Measurements from ENCODE around the gene ANKRD33B. TPM values are rescaled to one million over a fixed set of nuclear protein-coding genes. Genes with fewer than 3 reads are reported as not detected.

Gene ANKRD33B
- total RNA-seq, 4 donors from 2014 or later = 21.3 to 34.9 (median 30.5) TPM

DNA sequence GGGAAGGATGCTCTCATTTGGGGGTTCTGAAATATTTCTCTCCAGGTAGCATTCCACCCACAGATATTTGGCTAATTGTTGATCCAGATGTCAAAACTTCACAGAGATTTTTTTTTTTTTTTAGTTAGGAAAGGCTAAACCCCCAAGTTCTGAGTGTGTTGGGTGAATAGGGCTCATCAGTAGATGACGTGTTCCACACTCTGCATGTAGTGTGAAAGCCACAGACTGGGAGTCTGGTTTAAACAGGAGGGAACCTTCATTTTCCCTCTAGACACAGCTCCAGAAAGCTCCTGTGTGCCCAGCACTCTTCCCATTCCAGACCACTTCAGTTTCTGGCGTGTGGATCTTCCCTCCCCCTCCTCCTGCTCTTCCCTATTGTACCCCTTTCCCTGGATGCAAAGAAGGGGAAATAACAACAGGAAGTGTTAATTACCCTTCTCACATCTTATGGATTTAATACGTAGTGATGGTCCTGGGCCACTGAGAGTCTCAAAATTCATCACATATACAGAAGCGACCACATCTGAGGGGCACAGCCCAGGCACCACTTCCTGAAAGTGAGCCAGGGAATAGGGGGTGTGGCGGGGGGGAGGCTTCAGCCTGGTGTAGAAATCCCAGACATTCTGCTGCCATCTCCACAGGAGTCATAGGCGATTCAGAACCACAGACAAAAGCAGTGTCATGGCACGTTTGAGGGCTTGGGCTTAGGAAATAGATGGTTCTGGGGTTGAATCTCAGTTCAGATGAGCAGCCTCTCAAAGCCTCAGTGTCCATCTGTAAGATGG lies 132.1 kb downstream of the ANKRD33B start:
- no peak for DNase-seq (ENCODE audit: low spot score in 2 of 2)
- WGBS, 2 donors = 77 to 81% methylated on average over 7 of the region's 7 CpGs
- TF ChIP-seq POLR2A (IDR thresholded peaks at IDR 0.05) (no peak), EP300 (IDR thresholded peaks at IDR 0.05) (no peak)
- TF ChIP-seq, protein P1, sequence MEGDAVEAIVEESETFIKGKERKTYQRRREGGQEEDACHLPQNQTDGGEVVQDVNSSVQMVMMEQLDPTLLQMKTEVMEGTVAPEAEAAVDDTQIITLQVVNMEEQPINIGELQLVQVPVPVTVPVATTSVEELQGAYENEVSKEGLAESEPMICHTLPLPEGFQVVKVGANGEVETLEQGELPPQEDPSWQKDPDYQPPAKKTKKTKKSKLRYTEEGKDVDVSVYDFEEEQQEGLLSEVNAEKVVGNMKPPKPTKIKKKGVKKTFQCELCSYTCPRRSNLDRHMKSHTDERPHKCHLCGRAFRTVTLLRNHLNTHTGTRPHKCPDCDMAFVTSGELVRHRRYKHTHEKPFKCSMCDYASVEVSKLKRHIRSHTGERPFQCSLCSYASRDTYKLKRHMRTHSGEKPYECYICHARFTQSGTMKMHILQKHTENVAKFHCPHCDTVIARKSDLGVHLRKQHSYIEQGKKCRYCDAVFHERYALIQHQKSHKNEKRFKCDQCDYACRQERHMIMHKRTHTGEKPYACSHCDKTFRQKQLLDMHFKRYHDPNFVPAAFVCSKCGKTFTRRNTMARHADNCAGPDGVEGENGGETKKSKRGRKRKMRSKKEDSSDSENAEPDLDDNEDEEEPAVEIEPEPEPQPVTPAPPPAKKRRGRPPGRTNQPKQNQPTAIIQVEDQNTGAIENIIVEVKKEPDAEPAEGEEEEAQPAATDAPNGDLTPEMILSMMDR (IDR thresholded peaks at IDR 0.05) = no peak
- no peaks in the 10 kb centered on the region for H3K9me3 ChIP-seq
- H3K27me3 ChIP-seq = no peaks in the 10 kb centered on the region
- peaks cover 0 to 25% (median 3%) of the 10 kb centered on the region in 4 donors for H3K4me1 ChIP-seq
- no peaks in the 10 kb centered on the region for H3K36me3 ChIP-seq
- no peak overlapping the region for H3K4me3 ChIP-seq
- H3K27ac ChIP-seq = peak overlapping the region in 2 of 4 donors; percentile 1 to 13

DNA sequence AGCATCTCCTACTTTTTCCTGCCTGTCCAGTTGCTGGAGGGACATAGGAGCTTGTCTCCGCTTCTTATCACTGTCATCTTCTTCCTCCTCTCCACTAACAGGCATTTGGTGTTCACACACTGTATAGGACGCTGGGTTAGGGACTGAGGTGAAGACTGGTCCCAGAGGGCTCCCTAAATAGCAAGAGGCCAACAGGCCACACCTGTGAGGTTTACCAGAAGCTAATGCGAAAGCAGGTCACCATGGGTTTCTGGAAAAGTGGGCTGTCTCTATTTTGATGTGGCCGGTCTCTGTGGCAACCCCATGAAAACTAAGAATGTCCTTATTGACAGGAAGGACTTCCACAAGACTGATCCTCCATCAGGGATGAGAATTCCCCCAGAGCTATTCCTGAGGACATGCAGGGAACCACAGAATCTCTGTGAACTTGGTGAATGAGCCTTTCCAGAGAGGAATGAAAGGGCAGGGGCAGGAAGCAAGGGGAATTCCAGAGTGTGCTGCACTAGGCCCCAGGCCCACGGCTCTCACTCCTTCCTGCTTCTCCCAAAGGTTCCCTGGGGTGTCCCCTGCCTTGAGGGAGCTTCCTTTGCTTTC lies 135.5 kb downstream of the ANKRD33B start:
- Histone ChIP-seq H3K4me1 (peaks cover 0 to 59% (median 11%) of the 10 kb centered on the region in 4 donors), H3K4me3 (no peak overlapping the region), H3K36me3 (no peaks in the 10 kb centered on the region), H3K9me3 (no peaks in the 10 kb centered on the region), H3K27ac (no peak overlapping the region), H3K27me3 (no peaks in the 10 kb centered on the region)
- 82 to 89% methylated on average over 5 of the region's 5 CpGs for WGBS, 2 donors
- TF ChIP-seq EP300 (IDR thresholded peaks at IDR 0.05) = no peak
- TF ChIP-seq, protein P1 (IDR thresholded peaks at IDR 0.05) = no peak
- no peak for TF ChIP-seq POLR2A (IDR thresholded peaks at IDR 0.05)
- no peak for DNase-seq (ENCODE audit: low spot score in 2 of 2)

DNA sequence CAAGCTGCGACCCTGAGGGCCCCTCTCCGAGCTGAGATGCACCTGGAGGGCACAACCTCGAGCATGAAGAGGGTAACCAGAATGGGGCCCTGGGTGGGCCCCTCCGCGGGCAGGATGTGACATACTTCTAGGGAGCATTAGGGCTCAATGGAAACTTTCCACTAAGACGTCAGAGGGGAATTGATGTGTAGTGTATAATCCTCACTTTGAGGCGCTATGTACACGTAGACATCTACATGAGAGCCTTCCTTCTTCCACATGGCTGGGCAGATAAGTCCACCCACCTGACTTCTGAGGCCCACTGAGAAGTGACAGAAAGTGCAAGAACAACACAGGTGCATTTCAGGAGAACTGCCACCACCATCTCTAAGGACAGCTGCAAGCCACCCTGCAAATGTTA lies 136.1 kb downstream of the ANKRD33B start:
- peaks cover 0 to 60% (median 10%) of the 10 kb centered on the region in 4 donors for H3K4me1 ChIP-seq
- no peak for DNase-seq (ENCODE audit: low spot score in 2 of 2)
- H3K4me3 ChIP-seq = no peak overlapping the region
- H3K27me3 ChIP-seq = no peaks in the 10 kb centered on the region
- peak overlapping the region in 1 of 4 donors; percentile 73 for H3K27ac ChIP-seq
- no peaks in the 10 kb centered on the region for H3K9me3 ChIP-seq
- 87 to 91% methylated on average over 8 of the region's 8 CpGs for WGBS, 2 donors
- TF ChIP-seq EP300 (IDR thresholded peaks at IDR 0.05) (no peak), POLR2A (IDR thresholded peaks at IDR 0.05) (no peak)
- TF ChIP-seq, protein P1 (IDR thresholded peaks at IDR 0.05) = no peak
- H3K36me3 ChIP-seq = no peaks in the 10 kb centered on the region

DNA sequence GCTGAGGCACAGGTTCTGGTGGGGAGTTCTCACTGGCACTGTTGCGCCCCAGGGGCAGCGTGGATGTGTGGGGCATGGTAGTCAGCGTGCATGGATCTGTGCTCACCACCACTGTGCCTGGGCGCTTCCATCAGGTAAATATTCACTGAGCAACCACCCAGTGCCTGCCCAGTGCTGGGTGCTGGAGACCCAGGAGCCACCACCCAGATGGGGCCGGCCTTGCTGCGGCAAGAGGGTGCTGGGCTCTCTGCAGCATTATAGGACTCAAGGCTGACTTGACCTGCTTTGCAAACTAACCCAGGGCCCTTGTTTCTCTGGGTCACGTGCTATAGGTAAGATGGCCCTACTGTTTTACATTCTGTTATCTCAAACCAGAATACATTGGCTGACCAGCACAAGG lies 136.6 kb downstream of the ANKRD33B start:
- H3K36me3 ChIP-seq = no peaks in the 10 kb centered on the region
- 90 to 98% methylated on average over 7 of the region's 7 CpGs for WGBS, 2 donors

More for the DNA sequence above, 136.6 kb downstream of the ANKRD33B start:
- no peaks in the 10 kb centered on the region for H3K9me3 ChIP-seq
- DNase-seq (ENCODE audit: low spot score in 2 of 2) = no peak
- no peaks in the 10 kb centered on the region for H3K27me3 ChIP-seq
- peaks cover 0 to 59% (median 8%) of the 10 kb centered on the region in 4 donors for H3K4me1 ChIP-seq
- no peak overlapping the region for H3K4me3 ChIP-seq
- peak overlapping the region in 1 of 4 donors; percentile 73 for H3K27ac ChIP-seq
- no peak for TF ChIP-seq EP300 (IDR thresholded peaks at IDR 0.05)
- no peak for TF ChIP-seq POLR2A (IDR thresholded peaks at IDR 0.05)
- TF ChIP-seq, protein P1 (IDR thresholded peaks at IDR 0.05) = no peak

Data from tibial nerve (tissue), 4 donors.